Smooth muscle cell of the brain vasculature (primary cell): ENCODE results near the gene ELANE.
"Not testable (repeated sequence)": the region's sequence is repeated elsewhere in the genome, so short reads cannot be mapped to it uniquely, and the experiment has no call there.

Source experiments
- DNase-seq: peaks from one replicate; pipeline ENCODE4 v3.0.0-alpha.2; 2012; ENCODE audit warnings: low read depth, low spot score

ELANE gene

DNA sequence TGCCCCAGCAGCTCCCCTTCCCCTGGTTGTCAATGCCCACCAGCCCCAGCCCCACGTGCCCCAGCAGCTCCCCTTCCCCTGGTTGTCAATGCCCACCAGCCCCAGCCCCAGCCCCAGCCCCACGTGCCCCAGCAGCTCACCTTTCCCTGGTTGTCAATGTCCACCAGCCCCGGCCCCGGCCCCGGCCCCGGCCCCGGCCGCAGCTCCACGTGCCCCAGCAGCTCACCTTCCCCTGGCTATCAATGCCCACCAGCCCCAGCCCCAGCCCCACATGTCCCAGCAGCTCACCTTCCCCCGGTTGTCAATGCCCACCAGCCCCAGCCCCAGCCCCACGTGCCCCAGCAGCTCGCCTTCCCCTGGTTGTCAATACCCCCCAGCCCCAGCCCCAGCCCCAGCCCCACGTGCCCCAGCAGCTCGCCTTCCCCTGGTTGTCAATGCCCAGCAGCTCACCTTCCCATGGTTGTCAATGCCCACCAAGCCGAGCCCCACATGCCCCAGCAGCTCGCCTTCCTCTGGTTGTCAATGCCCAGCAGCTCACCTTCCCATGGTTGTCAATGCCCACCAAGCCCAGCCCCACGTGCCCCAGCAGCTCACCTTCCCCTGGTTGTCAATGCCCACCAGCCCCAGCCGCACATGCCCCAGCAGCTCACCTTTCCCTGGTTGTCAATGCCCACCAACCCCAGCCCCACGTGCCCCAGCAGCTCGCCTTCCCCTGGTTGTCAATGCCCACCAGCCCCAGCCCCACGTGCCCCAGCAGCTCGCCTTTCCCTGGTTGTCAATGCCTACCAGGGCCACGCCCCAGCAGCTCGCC is 26.9 kb downstream of the ELANE start:
- DNase-seq: not testable (repeated sequence)

DNA sequence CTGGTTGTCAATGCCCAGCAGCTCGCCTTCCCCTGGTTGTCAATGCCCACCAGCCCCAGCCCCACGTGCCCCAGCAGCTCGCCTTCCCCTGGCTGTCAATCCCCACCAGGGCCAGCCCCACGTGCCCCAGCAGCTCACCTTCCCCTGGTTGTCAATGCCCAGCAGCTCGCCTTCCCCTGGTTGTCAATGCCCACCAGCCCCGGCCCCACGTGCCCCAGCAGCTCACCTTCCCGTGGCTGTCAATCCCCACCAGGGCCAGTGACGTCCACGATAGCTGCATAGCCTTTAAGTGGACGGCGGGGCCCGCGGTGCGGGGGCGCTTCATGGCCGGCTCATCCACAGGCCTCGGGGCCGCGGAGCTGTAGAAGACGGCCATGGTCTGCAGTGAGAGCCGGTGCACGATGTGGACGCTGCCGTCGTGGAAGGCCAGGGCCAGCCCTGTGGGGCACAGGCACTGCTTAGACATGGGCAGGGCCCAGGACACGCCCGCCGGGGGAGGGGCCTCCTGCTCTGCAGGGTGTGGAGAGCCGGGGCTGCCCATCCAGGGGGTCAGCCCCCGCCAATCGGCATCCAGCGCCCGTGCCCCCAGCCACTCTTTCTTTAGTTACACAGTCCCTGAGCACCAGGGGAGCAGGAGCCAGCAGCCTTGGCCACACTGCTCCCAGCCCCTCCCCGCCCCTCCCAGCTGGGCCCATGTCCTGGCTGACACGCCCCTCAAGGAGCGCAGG is 27.8 kb downstream of the ELANE start:
- DNase-seq: no peak

DNA sequence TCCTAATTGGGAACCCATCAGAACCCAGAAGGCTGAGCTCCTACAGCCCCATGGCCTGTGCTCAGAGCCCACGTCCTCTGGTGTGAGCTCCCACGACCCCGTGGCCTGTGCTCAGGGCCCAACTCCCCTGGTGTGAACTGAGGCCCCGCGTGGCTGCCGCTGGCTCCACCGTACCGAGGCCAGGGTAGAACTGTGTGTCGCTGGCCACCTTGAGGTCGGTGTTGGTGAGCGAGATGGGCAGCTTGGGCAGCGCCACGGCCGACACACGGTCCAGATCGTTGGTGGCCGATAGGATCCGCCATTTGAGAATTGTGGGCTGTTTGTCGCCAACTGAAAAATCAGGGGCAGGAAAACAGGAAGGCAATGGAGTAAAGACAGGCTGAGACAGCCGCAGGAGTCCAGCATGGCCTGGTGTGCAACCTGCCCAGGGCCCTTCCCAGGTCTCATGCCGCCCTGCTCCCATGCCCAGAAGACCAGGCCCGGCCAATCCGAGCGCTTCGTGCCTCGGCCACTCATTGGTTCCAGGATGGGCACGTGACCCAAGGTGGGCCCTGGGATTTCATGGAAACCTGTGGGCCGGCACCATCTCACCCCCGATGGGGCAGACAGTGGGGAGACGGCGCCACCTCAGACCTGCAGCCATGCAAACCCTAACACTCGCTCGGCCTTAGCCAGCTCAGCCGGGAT is 29.4 kb downstream of the ELANE start:
- DNase-seq: no peak

DNA sequence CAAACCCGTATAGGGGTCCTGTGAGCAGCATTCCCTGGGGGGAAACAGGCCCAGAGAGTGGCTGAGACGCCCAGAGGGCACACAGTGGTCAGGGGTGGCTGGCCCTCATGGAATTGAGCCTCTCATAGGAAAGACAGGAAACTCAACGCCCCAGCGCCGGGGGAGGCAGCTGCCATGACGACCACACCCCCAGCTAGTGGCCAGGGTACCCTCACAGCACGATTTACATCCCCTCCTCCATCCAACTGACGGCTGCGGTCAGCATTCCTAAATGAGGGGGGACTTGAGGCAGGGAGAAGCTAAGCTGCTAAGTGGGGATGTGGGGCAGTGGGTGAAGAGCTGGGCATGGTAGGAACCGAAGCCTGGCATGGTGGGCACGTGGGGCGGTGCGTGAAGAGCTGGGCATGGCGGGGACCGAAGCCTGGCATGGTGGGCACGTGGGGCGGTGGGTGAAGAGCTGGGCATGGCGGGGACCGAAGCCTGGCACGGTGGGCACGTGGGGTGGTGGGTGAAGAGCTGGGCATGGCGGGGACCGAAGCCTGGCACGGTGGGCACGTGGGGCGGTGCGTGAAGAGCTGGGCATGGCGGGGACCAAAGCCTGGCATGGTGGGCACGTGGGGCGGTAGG is 30.9 kb downstream of the ELANE start:
- no peak for DNase-seq

DNA sequence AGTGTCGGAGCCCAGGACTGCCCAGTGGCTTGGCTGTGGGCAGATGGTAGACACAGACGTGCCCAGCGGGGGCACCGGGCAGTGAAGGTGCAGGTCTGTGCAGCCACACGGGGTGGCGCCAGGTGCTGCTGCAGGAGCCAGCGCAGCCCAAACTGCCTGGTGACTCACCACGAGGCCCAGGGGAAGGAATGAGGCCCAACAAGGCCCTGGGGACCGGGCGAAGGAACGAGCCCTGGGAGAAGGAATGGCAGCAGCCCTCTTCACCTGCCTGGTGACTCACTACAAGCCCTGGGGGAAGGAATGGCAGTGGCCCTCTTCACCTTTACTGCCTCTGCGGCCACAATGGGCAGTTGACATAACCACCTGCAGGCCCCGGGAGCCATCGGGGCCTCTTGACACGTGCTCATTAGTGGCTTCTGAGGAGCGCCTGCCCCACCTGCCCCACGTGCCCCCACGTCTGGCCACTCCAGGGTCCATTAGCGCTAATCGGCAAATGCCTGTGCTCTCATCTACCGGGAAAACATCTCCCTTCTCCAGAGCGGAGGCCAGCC is 31.6 kb downstream of the ELANE start:
- DNase-seq: no peak

DNA sequence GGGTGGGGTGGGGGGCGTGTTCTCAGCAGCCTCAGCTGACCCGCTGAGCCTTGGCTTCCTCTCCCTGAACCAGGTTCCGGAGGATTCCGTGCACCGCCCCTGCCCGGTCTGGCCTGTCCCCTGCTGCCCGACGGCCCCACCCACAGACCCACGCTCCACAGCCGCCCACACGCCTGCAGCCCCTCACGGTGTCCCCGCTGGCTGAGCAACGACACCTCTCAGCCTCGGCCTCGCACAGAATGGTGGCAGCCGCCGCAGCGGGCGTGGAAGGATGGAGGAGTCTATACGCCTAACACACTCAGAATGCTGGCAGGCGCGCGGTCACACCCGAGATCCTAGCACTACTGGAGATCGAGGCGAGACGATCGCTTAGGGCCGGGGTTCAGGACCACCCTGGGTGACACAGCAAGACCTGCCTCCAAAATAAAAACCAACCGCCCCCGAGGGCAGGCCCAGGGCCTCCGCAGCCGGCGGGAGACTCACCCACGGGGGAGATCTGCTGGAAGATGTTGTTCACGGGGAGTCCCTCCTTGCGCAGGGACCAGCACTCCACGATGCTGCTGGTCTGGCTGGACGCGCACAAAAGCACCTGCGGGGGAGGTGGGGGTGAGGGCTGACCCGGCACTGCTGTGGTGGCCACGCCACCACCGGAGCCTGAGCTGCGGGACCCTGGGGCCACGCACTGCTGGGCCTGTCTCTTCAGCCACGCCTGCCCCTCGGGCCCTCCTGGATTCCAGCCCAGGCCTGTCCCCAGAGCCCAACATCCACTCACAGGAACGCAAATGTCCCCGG is 32.5 kb downstream of the ELANE start:
- no peak for DNase-seq

DNA sequence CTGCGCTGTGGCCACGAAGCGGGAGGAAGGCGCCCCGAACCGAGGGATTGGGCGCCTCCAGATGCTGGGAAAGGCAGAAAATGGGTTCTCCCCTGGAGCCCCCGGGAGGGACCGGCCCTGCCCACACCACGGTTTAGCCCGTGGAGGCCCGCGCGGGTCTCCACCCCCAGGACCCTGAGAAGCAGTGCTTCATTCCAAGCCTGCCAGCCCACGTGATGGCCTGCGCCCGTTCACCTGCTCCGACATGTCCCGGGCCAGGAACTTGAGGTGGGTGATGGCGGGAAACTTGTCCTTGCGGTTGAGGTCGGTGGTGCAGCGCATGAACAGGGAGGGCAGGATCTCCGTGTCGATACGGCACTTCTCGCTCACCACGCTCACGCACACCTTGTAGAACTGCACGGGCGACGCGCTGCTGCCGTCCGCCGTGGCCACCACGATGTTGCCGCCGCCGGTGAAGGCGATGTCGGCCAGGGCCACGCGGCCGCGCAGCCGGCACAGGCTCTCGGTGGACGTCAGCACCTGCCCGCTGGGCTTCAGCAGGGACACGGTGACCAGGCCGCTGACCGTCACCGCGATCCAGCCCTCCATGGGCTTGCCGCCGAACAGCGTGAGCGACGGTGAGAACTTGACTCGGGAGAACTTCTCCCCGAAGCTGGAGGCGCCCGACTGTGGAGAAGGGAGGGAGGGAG is 33.6 kb downstream of the ELANE start:
- DNase-seq: no peak

DNA sequence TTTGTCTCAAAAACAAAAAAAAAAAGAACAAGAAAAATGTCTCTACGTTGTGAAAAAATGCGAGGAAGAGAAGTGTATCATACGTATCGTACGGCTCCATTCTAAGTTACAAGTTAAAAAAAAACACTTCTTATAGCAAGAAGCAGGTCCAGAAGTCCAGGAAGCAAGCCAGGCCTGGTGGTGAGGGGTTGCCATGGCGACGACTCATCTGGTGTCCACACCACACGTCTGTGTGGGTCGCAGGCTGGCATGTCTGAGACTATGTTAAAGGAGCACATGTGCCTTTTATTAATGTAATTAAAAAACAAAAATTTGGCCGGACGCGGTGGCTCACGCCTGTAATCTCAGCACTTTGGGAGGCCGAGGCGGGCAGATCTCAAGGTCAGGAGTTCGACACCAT is 35.0 kb downstream of the ELANE start:
- DNase-seq: no peak

DNA sequence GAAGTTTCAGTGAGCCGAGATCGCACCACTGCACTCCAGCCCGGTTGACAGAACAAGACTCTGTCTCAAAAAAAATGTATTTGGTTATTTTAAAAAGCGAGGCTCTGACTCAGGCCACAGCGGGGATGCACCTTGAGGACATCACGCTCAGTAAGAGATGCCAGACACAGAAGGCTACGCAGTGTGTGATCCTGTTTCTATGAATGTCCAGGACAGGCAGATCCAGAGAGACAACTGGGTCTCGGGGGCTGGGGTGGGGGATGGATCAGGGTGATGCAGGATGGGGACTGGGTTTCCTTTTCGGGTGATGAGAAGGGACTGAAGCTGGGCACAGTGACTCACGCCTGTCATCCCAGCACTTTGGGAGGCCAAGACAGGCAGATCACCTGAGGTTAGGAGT is 35.5 kb downstream of the ELANE start:
- no peak for DNase-seq

DNA sequence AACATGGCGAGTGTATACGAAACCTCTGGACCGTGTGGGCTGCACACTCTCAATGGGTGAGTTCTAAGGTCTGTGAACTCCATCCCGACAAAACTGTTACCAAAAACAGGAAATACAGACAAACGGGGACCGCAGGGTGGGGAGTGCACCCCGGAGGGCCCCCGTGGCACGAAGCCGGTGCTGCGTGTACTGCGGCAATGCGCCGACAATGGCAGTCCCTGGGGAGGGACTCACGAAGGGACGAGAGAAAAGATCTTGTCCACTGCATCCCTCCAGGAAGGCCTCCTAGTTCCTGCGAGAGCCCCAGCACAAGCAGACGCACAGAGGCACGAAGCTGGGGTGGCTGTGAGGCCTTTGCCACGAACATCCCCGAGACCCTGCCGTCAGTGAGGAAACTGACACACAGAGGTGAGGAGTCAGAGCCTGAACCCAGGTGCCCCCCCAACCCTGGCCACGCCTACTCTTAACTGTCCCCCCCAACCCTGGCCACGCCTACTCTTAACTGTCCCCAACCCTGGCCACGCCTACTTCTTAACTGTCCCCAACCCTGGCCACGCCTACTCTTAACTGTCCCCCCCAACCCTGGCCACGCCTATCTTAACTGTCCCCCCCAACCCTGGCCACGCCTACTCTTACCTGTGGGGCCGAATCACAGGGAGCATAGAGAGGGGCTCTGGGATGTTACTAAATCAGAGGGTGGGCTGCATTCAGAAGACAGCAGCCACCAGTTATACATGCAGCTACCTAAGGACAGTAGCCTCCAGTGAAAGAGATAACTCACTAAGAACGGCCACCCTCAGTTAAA is 36.7 kb downstream of the ELANE start:
- DNase-seq: no peak

DNA sequence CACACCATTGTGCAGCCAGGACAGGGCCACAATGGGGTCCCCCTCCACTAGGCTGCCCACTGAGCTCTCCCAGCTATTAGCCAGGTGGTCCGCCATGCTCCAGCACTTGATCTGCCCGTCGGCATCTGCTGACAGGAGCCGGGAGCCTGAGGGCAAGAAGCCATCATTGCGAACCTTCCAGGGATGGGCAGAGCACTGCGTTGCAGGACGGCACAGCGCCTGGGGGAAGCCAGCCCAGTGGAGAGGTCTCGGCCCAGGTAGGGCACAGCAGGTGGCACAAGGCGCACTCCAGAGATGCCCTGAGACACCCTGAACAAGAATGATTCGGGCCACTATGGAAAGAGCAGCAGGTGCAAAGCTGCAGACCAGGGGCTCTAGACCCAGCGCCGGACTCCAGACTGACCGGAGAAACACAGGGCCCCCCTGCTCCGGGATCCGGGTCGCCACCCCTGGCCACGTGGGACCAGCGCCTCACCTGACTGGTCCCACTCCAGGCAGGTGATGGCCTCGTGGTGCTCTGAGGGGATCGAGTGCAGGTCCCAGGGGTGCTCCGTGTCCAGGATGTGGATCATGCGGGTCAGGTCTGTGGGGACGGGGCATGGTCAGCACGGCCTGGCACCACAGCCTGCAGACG is 37.7 kb downstream of the ELANE start:
- DNase-seq: no peak

DNA sequence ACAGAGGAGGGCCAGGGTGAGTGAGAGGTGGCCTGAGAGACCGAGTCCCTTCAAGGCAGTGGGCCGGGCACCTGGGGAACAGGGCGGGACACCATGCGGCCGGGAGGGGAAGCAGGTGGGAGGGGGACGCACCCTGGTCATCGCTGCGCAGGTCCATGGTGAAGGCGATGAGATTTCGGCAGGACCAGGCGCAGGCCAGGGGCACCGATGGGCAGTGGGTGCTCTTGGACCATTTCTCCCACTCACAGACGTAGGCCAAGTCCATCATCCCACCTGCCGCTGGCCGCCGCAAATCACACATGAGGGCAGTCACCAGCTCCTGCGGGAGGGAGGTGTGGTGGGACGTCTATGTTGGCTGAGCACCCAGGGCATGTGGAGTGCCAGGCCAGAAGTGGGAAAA is 38.7 kb downstream of the ELANE start:
- DNase-seq: no peak

DNA sequence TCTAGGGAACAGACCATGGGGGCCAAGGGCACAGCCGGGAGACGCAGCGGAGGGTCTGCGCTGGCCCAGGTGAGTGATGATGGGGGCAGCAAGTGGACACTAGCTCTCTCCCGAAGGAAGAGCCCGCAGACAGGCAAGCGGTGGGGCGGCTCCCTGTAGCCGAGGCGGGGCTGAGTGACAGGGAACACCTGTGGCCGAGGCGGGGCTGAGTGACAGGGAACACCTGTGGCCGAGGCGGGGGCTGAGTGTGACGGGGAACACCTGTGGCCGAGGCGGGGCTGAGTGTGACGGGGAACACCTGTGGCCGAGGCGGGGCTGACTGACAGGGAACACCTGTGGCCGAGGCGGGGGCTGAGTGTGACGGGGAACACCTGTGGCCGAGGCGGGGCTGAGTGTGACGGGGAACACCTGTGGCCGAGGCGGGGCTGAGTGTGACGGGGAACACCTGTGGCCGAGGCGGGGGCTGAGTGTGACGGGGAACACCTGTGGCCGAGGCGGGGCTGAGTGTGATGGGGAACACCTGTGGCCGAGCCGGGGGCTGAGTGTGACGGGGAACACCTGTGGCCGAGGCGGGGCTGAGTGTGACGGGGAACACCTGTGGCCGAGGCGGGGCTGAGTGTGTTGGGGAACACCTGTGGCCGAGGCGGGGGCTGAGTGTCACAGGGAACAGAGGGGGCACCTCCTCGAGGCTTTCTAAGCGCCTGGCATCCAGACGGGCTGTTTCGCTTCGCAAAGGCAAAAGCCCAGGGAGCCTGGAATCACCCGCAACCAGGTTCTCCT is 39.5 kb downstream of the ELANE start:
- not testable (repeated sequence) for DNase-seq

DNA sequence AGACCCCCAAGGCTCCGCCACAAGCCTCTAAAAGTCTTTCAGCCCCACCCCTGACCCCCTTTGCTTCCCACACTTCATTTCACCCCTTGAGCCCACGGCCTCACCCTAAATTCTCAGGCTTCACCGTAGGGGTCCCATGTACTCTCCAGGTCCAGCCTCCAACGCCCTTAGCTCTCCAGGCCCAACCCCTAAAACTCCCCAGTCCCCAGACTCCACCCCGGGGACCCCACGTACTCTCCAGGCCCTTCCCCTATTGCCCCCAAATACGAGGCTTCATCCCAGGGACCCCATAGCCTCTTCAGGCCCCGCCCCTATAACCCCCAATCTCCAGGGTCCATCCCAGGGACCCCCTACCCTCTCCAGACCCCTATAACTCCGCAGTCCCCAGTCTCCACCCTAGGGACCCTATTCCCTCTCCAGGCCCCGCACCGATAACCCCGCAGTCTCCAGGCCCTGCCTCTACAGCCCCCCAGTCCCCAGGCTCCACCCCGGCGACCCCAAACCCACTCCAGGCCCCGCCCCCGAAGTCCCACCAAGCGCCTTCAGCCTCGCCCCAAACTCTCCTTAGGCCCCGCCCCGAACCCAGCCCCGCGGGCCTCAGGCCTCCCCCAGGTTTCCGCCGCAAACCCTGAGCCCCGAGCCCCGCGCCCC is 40.3 kb downstream of the ELANE start:
- no peak for DNase-seq

DNA sequence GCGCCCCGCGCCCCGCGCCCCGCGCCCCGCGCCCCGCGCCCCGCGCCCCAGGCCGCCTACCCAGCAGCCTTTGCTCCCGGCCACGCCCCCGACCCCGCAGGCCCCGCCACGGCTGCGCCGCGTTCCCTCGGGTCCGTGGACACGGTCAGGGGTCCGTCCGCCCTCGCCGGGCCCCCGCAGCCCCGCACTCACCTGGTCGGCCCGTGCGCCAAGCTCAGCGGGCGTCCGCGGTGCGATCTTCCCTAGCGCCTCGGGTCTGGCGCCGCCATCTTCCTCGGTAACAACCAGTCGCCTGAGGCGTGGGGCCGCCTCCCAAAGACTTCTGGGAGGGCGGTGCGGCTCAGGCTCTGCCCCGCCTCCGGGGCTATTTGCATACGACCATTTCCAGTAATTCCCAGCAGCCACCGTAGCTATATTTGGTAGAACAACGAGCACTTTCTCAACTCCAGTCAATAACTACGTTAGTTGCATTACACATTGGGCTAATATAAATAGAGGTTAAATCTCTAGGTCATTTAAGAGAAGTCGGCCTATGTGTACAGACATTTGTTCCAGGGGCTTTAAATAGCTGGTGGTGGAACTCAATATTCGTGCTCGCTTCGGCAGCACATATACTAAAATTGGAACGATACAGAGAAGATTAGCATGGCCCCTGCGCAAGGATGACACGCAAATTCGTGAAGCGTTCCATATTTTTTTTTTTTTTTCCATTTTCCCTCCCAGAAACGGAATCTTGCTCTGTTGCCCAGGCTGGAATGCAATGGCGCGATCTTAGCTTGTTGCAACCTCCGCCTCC is 41.0 kb downstream of the ELANE start, which contains the start of the genes MED16 and RNU6-9:
Gene MED16 (minus strand): TSS at position 294 of the 796 bp plus-strand sequence. CDS start 2,056 bp downstream, outside the sequence.
Gene RNU6-9 (plus strand): TSS at position 591 of the 796 bp plus-strand sequence.
- DNase-seq: peak; percentile 90

DNA sequence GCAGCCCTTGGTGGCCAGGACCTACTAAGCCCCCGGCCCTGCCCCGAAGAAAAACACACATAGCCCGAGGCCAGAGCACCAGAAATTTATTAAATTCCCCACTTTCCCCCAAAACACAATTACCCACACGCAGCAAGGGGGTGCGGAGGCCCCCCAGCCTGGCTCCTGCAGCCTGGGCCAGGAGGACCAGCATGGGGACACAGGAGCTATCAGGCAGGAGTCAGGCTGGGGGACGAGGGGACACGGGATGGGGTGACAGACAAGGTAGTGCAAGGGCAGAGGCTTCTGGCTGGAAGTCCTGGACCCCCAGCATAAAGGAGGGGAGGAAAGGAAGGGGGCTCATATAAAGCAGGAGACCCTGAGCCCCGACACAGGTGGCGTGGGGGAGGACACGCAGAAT is 44.3 kb downstream of the ELANE start:
- no peak for DNase-seq

DNA sequence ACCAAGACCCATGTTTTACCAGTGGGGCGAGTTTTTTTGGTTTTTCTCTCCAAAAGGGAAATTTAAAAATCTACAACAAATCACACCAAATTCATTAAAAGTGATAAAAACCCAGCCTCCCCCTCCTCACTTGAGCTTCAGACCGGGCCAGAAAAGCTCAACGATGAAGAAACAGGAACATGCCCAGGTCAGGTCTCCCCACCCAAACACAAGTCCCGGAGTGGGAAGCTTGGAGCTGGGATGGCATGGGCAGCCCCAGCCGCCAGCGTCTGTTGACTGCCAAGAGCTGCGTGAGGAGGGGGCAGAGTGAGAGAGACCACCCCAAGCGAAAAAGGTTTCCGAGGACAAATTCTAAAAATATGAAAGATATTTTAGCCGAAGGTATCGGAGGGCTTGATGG is 44.9 kb downstream of the ELANE start:
- DNase-seq: no peak
